GM18517 (cell line): ENCODE data around the gene CDK8.

Source experiments
- ATAC-seq: cut with Tn5 transposase; IDR thresholded peaks from one replicate; pipeline ENCODE4 v1.9.1; 2021; ENCODE audit warnings: mild to moderate bottlenecking, moderate library complexity; ENCODE audit not compliant: unreplicated experiment

CDK8 gene

GRCh38 chr13:26378116-26378515, 124.2 kb downstream of the CDK8 start:
- ATAC-seq = no peak

GRCh38 chr13:26379831-26380230, 125.9 kb downstream of the CDK8 start:
- ATAC-seq = no peak

- ATAC-seq = no peak
These were observed 127.0 kb downstream of the CDK8 start for GRCh38 chr13:26380930-26381329.

GRCh38 chr13:26382366-26382765, 128.4 kb downstream of the CDK8 start:
- no peak for ATAC-seq

- no peak for ATAC-seq
These were observed 128.9 kb downstream of the CDK8 start for GRCh38 chr13:26382835-26383234.

- no peak for ATAC-seq
These were observed 130.7 kb downstream of the CDK8 start for GRCh38 chr13:26384587-26384986.

GRCh38 chr13:26386026-26386425, 132.1 kb downstream of the CDK8 start:
- ATAC-seq = no peak

- no peak for ATAC-seq
These were observed 136.3 kb downstream of the CDK8 start for GRCh38 chr13:26390203-26390602.

- ATAC-seq = no peak
These were observed 146.6 kb downstream of the CDK8 start for GRCh38 chr13:26400545-26400944.

GRCh38 chr13:26401069-26401468, 147.1 kb downstream of the CDK8 start:
- ATAC-seq = no peak

GRCh38 chr13:26401578-26402021, 147.7 kb downstream of the CDK8 start:
- ATAC-seq = no peak

GRCh38 chr13:26406791-26407190, 152.9 kb downstream of the CDK8 start:
- ATAC-seq = no peak

GRCh38 chr13:26411206-26411605, 157.3 kb downstream of the CDK8 start:
- no peak for ATAC-seq

GRCh38 chr13:26412263-26412662, 158.3 kb downstream of the CDK8 start:
- ATAC-seq = no peak

GRCh38 chr13:26412936-26413716, 159.2 kb downstream of the CDK8 start:
- ATAC-seq = no peak

- no peak for ATAC-seq
These were observed 166.5 kb downstream of the CDK8 start for GRCh38 chr13:26420282-26420960.

- ATAC-seq = no peak
These were observed 168.1 kb downstream of the CDK8 start for GRCh38 chr13:26422036-26422435.

GRCh38 chr13:26423629-26424028, 169.7 kb downstream of the CDK8 start:
- ATAC-seq = no peak

- ATAC-seq = no peak
These were observed 170.3 kb downstream of the CDK8 start for GRCh38 chr13:26424181-26424580.

- no peak for ATAC-seq
These were observed 171.8 kb downstream of the CDK8 start for GRCh38 chr13:26425443-26426358.

- no peak for ATAC-seq
These were observed 179.8 kb downstream of the CDK8 start for GRCh38 chr13:26433776-26434175.
